OCI-LY1 (cell line): ENCODE data around the gene SLC15A4.

Experiments
- CTCF ChIP-seq: fragments of 200-600 bp; sonication (generic), shearing (Covaris generic); IDR thresholded peaks from 2 replicates; pipeline ENCODE4 v1.5.1; 2017; ENCODE audit warnings: mild to moderate bottlenecking, antibody characterized with exemption, low read length, moderate library complexity, mixed read lengths
- EZH2 ChIP-seq: fragments of 200-600 bp; sonication (generic), shearing (Covaris generic); IDR thresholded peaks from 2 replicates; pipeline ENCODE4 v1.8.0; 2017; ENCODE audit warnings: borderline replicate concordance, mixed run types, mild to moderate bottlenecking, antibody characterized with exemption, low read length, moderate library complexity, mixed read lengths

GRCh38 chr12:128833418-128833817 lies 9.7 kb upstream of the SLC15A4 start:
- TF ChIP-seq CTCF (no peak), EZH2 (no peak)
